SK-N-SH treated with all-trans-retinoic acid at 6 μM for 48 hours (cell line): Measurements from ENCODE around the gene SRRM3.
"Not testable (repeated sequence)": the region's sequence is repeated elsewhere in the genome, so short reads cannot be mapped to it uniquely, and the experiment has no call there.

ENCODE experiments used
- ARNTL ChIP-seq: fragments of 450-650 bp; formaldehyde crosslinking; IDR thresholded peaks from 2 replicates; pipeline ENCODE4 v1.5.0; 2020; ENCODE audit warnings: low read depth, mild to moderate bottlenecking, moderate library complexity, borderline replicate concordance
- BACH2 ChIP-seq: fragments of 250-450 bp; sonication (Bioruptor Pico); IDR thresholded peaks from 2 replicates; pipeline ENCODE4 v1.9.0; 2021; ENCODE audit warnings: mild to moderate bottlenecking, borderline replicate concordance
- ESRRG ChIP-seq: fragments of 250-450 bp; sonication (Bioruptor Pico); IDR thresholded peaks from 2 replicates; pipeline ENCODE4 v1.6.1; 2021; ENCODE audit warnings: mild to moderate bottlenecking
- ISL1 ChIP-seq: fragments of 250-450 bp; sonication (Bioruptor Pico); IDR thresholded peaks from 2 replicates; pipeline ENCODE4 v2.1.2; 2022; ENCODE audit warnings: mild to moderate bottlenecking, moderate library complexity
- OSR1 ChIP-seq: fragments of 250-450 bp; sonication (Bioruptor Pico); IDR thresholded peaks from 2 replicates; pipeline ENCODE4 v1.8.0; 2022; ENCODE audit warnings: moderate library complexity, mild to moderate bottlenecking, inconsistent platforms
- PATZ1 ChIP-seq: fragments of 250-450 bp; sonication (Bioruptor Pico); IDR thresholded peaks from 2 replicates; pipeline ENCODE4 v1.8.0; 2020; ENCODE audit warnings: mild to moderate bottlenecking, moderate library complexity, borderline replicate concordance
- PPARA ChIP-seq: fragments of 250-450 bp; sonication (Bioruptor Pico); IDR thresholded peaks from 2 replicates; pipeline ENCODE4 v1.5.0; 2020; ENCODE audit warnings: mild to moderate bottlenecking, borderline replicate concordance
- RARB ChIP-seq: fragments of 250-450 bp; sonication (Bioruptor Pico); IDR thresholded peaks from 2 replicates; pipeline ENCODE4 v1.8.0; 2021; ENCODE audit warnings: mild to moderate bottlenecking, moderate library complexity
- ZC3H10 ChIP-seq: fragments of 250-450 bp; sonication (Bioruptor Pico); IDR thresholded peaks from 2 replicates; pipeline ENCODE4 v1.5.1; 2021; ENCODE audit warnings: mild to moderate bottlenecking, moderate library complexity
- ZNF565 ChIP-seq: fragments of 450-650 bp; formaldehyde crosslinking; conservative IDR thresholded peaks from 2 replicates; pipeline ENCODE4 v1.5.0; 2020; ENCODE audit warnings: low read depth, mild to moderate bottlenecking, moderate library complexity

- not testable (repeated sequence) for TF ChIP-seq ESRRG (CRISPR knock-in tag); PPARA; PATZ1 (CRISPR knock-in tag); BACH2 (CRISPR knock-in tag); RARB; OSR1 (CRISPR knock-in tag); ZNF565 (CRISPR knock-in tag); ZC3H10 (CRISPR knock-in tag); ARNTL (CRISPR knock-in tag); ISL1 (CRISPR knock-in tag)
These were observed 13.7 kb downstream of the SRRM3 start for GRCh38 chr7:76215349-76215748.
